Activated naive CD4-positive, alpha-beta T cell (primary cell): ENCODE measurements around the gene MIEF1.
"Not testable (repeated sequence)": the region's sequence is repeated elsewhere in the genome, so short reads cannot be mapped to it uniquely, and the experiment has no call there.

Experiments used
- DNase-seq, 4 experiments: peaks; one replicate each; lab custom pipeline; 2025; lab: John Stamatoyannopoulos, UW

MIEF1 gene

DNA sequence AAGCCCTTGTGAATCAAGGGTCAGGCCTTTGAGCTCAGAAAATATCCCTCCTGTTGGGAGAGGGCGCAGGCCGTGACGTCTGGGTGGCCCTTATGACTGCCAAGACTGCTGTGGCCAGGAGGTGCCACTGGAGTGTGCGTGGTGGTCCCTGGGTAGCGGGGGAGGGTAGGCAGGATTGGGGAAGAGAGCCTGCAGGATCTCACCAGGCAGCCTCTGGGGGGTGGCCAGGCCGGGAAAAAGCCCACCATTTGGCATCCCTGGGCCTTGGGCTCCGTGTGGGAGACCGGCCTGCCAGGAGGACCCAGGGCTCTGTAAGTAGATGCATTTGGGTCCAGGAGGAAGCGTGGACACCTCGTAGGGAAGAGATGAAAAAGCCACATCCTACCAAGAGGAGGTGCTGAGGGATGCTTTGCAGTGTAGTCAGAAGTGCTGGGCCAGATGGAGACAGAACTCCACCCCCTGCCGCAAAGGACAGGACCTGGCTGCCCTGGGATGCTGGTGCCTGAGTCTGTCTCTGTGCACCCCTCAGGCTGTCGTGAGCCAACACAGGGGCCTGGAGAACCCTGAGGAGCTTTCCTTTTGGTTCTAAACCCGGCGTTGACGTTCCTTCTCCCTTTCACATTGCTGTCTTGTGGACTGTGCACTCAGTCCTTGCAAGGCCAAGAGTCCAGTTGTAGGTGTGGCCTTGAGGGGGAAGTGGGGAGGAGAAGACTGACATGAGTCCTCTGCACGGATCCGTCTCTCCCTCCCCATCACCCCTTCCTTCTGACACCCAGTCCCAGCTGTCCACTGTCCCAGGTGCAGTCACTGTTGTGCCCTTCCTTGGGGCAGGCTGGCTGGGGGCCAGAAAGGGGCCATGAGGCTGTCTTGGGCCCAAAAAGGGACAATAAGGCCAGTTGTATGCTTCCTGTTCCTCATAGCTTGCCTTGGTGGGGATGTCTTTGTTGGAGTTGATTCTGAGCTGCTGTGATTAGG lies 12.7 kb upstream of the MIEF1 start:
- no peak for DNase-seq

DNA sequence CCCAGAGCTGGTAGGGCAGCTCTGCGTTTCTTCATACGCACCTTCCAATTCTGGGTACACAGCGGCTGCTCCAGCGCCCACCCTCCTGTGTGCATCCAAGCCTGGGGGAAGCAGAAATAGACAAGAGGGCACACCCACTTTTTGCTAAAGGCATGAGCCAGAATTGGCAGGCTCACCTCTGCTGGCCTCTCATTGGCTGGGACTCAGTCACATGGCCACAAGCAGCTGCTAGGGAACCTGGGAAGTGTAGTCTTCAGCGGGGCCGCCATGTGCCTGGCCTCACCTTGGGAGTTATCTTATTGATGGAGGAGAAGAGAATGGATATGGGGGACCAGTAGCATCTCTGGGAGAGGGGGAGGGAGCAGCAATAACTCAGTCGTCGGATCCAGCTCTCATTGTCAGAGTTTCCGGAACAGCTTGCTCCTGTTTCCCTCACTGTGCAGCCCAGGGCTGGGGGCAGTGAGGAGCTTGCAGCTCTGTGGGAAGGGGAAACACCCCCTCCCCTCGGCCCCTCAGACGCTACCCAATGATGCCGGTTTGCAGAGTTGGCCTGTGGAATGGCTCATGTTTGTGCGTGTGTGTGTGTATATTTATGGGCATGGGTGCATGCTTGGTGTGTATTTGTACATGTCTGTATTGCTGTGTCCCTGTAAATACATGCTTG lies 11.8 kb upstream of the MIEF1 start:
- peak in 3 of 4 experiments; percentile 31 to 62 (median 58) for DNase-seq

DNA sequence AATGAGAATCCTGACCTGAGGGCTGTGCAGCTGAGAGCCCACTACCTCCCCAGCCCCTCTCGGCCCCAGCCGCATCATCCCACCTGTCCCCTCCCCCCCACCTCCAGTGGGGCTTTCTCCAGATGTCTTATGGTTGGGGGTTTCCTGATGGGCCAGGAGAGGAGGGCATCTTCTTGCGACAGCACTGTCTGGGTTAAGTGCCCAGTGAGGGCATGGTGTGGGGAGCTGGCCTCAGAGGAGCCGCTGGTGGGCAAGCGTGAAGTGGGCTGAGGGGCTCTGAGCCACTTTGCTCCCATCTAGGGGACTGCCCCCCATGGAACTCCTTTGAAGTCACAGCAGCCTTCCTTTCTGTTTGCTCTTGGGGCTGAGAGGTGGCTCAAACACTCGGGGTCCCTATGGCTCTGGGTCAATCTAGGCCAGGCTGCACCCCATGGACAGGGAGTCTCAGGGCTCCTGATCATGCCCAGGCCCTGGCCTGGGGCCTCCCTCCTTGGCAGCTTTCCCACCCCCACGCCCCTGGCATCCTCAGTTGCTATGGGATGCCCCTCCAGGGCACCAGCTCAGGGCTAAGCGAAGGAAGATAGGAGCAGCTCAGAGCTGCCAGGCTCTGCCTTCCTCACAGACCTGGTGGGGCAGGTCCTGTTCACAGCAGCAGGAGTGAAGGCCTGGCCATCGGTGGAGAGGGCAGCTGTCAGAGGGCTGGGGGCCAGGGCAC lies 11.0 kb upstream of the MIEF1 start:
- no peak for DNase-seq

DNA sequence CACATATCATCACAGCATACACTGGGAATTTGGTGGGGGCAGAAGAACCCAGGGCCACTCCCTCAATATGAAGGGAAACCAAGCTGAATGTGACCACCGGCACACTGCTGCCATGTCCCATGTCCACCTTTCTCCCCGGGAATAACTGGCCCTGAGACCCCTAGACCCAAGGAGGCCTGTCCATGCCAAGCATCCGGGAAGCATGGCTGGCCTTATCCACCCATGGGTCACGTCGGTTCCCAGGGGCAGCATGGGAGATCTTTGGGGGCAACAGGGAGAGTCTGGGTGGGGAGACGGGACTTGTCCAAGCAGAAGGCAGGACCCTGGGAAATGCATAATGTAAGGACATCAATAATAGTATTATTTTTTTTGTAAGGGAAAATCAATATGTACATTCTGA lies 10.4 kb upstream of the MIEF1 start:
- DNase-seq: no peak

DNA sequence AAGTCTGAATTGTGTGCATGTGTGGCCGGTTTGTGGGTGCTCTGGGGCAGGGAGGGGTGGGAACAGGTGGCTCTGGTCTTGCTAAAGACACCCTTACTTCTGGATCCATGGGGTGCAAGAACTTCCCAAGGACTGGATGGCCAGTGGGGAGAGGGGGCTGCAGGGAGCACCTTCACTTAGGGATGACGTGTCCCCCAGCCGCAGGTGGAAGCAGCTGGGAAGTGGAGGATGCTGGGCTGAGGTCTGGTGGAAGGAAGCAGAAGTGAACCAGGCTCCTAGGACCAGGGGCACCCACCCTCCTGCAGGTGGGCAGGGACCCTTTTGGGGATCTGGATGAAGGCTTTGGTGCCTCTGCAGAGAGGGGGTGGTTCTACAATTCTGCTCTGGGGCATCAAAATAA lies 9.9 kb upstream of the MIEF1 start:
- DNase-seq: no peak

DNA sequence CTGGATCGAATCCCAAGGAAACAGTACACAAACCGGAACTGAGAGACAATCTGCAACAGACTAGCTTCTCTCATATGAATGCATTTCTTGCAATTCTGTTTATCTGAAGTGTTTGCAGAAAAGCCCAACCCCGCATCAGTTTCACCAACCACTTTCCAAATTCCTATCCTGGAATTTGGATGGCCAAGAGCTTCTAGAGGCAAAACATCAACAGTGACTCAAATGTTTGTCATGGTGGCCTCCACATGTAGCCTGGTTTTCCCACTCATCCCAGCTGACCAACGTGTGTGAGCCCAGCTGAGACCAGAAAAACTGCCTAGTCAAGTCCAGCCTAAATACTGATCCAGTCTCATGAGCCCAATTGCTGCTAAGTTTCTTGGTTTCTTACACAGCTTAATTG lies 8.3 kb upstream of the MIEF1 start:
- no peak for DNase-seq

DNA sequence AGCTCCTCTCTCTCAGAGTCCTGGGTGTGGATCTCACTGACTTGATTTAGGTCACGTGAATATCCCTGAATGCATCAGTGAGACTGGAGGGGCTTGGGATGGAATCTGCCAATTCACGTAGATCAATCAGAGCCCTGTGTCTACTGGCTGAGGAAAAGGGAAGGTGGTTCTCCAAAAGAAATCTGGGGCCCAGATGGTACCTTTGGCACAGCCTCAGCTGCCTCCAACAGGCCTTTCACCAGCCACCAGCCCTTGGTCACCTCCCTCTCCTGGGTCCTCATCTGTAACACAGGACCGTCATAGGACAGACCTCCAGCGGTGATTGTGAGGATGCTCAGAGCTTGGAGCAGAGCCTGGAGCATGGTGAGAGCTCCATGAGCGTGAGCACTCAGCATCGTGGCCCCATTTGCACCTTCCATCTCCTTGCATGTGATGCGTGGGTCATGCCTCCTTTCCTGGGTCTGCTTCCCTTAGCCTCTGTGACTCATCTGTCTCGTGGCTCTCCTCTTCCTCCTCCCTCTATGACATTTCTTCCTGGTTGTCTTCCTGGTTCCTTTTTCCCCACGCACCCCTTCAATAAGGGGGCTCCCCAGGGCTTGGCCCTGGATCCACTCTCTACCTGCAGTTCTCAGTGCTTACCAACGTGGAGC lies 7.5 kb upstream of the MIEF1 start:
- DNase-seq: no peak

DNA sequence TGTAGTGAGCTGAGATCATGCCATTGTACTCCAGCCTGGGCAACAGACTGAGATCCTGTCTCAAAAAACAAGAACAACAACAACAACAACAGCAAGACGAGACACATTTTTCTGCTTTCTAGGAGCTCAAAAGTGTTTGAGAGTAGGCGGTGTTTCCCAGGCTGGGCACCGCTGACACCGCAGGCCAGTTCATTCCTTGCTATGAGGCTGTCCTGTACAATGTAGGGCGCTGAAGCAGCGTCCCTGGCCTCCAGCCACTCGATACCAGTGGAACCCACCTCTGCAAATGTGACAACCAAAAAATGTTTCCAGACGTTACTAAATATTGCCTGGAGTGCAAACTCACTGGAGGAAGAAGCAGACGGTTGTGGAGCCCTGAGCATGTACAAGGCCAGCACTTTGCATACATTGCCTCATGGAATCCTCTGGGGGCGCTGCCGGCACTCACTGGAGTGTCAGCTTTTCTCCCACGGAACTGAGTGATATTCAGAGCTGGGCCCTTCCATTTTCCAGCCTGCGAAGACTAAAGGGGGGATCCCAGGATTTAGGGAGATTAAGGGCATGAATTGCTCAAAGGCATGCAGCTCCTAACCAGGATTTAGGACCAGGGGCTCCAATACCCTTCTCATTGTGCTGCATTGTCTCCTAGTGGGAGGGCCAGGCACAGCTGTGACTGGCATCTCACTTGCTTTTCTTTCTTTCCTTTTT lies 5.8 kb upstream of the MIEF1 start:
- peak in 3 of 4 experiments; percentile 16 to 42 (median 19) for DNase-seq

DNA sequence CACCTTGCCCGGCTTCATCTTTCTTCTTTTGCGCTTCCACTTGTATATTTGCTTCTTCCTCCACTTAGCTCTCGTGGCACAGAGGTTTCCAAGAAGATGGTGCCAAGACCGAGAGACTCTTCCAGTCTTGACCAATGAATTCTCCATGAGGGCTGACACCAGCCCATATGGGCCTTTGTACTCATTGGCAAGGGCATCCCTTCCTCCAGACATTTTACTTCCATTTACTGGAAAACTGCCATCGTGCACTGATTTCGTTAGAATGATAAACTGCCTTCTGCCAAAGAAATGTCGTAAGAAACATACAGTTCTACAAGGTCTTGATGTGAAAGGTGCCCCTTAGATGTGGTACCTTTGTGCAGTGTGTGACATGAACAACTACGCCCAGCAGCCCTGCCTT lies 4.7 kb upstream of the MIEF1 start:
- DNase-seq: no peak

DNA sequence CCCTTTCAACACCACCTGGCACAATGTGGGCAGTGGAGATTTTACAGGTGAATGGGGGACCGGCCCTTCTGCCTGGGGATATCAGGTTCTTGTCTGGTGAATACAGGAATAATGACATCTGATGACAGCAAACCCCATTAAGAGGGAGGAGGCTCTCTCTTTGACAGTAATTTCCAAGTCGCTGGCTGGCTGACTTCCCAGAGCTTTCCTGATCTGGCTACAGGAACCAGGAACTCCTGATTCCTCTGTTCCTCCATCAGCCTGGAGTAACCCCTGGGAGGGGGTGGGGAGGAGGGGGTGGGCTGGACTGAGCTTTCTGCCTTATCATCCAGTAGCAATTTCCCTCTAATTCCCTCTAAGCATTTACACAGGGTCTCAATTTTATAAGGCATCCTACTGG lies 3.7 kb upstream of the MIEF1 start:
- DNase-seq: no peak

DNA sequence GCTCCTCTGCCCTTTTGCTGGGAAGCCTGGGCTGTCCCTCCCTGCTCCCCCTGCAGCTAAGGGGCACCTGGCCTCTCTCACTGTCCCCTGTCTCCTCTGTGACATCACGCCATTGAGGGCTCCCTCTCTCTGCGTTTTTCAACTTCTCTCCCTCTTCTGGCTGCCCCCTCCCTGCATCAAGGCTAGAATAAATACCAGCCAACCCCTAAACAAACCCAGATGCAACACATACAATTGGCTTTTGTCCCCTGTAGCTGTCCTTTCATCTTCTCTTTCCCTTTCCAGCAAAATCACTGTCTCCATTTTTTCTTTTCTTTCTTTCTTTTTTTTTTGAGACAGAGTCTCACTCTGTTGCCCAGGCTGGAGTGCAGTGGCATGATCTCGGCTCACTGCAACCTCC lies 3.3 kb upstream of the MIEF1 start:
- no peak for DNase-seq

DNA sequence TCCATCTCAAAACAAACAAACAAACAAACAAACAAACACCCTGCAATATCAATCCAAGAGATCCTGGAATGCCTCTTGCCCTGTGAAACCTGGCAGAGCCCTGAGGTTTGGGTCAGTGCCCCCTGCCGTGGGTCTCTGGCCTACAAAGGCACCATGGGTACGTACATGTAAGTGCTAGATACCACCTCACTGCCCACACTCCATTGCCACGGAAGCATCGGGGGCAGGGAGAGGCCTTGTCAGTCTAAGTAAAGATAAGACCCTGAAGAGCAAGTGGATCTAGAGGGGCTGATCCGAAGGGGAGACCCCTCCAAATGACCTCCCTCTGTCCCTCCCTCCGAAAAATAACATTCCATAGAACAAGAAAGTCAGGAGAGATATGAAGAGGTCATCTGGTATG lies 2.0 kb upstream of the MIEF1 start:
- no peak for DNase-seq

DNA sequence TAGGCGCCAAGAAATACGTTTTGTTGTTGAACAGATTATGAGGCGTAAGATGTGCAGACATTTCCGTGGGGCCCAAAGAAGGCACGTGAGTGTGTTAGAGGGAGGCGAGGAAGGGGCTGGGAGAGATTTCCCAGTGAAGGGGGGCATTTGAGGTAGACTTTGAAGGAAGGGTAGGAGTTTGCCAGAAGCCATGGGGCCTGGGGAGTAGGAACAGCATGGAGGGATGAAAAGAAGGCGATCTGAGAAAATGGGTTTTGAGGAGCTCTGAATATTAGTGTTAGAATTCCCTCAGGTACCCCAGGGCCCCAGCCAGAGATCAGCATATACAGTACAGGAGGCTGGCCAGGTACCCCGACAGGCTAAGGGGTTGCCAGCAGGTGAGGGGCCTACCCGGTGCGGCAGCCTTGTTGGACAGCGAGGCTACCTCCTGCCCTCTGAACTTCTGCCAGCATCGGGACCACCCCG lies 414 bp upstream of the MIEF1 start:
- no peak for DNase-seq

DNA sequence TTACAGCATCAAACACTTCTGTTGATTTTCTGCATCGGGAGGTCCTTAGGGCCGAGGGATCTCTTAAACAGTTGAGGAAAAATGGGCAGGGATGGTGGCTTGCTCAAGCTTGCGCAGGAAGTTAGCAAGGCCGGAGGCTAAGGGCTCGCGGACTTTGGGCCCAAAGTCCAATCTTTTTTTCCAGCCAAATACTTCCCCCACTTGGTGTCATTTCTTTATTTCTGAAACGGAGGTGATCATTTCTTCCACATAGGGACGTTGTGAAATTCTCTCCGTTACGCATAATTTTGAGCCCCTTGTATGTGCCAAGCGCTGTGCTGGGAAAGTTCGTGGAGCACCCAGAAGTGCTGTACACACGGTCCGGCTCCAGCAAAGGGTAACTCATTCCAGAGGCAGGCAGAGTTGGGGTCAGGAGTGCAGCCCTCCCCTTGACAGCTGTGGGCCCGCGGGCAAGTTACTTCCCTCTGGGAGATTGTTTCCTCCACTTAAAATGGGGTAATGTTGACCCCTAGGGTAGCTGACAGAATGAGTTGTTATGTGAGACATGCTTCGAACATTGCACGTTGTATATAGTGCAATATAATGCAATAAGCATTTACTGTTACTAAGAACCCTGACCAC lies 809 bp downstream of the MIEF1 start:
- DNase-seq: no peak

DNA sequence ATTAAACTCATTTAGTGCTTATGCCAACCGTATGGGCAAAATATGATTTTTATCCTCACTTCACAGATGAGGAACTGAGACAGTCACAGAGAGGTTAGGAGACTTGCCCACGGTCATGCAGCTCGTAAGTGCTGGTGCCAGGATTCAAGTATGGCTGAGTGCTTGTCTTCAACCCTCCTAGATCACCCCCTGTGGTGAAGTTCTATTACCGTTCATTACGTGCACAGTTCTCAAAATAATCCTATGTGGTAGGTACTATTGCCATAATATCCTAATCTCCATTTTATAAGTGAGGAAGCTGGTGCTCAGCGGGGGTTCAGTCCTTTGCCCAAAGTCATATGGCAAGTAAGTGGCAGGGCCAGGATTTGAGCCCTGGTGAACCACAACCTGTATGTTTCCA lies 1.5 kb downstream of the MIEF1 start:
- DNase-seq: no peak

DNA sequence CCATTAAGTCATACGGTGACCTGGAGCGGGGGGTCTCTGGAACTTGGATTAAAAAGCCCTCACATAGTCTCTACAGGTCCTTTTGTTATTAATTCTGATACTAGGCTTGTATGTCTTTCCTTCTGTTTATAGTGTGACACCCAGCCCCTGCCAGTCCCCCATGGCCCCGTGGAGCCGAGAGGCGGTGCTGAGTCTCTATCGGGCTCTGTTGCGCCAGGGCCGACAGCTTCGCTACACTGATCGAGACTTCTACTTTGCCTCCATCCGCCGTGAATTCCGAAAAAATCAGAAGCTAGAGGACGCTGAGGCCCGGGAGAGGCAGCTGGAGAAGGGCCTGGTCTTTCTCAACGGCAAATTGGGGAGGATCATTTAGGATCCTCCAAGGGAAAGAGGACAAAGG lies 2.0 kb downstream of the MIEF1 start:
- no peak for DNase-seq

DNA sequence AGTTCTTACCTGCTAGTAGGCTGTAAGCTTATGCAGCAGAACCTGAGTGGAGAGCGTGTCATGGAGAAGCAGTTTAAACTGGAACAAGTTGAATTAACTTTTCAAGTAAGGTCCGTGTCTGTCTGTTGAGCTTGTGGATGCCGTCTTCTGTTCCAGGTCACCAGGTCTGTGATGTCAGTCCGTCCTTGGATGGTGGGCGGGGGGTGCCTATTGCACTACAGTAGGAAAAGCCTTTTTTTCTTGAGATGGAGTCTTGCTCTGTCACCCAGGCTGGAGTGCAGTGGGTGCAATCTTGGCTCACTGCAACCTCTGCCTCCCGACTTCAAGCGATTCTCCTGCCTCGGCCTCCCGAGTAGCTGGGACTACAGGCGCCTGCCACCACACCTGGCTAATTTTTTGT lies 4.9 kb downstream of the MIEF1 start:
- DNase-seq: not testable (repeated sequence)

DNA sequence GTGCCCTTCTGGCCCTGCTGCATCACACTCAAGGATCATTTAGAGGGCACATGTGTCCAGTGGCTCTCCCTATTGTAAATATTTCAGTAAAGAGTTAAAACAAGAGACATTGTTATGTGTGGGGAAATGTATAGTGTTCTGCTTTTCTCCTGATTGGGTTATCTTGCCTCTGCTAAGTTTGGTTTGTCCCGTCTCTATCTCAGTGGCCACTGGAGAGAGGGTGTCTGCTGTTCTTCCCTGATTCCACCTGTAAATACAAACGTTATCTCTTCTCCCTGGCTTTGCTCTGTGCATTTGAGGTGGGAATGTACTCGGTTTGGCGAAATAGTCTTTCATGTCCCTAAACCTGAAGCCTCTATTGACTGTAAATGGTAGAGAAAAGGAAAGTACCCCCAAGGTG lies 6.3 kb downstream of the MIEF1 start:
- DNase-seq: no peak

DNA sequence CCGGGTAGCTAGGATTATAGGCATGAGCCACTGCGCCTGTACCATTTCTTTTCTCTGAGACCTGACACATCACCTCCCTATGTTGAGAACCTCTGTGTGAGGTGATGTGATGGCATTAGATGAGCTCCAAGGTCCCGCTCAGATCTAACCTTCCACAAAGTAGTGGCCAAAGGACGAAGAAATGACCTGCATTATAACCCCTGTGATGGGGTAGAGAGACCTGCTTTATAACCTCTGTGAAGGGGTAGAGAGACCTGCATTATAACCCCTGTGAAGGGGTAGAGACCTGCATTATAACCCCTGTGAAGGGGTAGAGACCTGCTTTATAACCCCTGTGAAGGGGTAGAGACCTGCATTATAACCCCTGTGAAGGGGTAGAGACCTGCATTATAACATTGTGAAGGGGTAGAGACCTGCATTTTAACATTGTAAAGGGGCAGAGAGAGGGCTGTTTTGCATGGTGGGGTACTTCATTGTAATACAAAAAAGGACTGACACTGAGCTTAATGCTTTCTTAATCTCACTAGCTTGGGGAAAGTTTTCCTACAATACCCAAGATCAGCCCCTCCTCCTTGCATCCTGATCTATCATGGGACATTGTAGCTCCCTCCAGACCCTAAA lies 8.5 kb downstream of the MIEF1 start:
- DNase-seq: no peak

DNA sequence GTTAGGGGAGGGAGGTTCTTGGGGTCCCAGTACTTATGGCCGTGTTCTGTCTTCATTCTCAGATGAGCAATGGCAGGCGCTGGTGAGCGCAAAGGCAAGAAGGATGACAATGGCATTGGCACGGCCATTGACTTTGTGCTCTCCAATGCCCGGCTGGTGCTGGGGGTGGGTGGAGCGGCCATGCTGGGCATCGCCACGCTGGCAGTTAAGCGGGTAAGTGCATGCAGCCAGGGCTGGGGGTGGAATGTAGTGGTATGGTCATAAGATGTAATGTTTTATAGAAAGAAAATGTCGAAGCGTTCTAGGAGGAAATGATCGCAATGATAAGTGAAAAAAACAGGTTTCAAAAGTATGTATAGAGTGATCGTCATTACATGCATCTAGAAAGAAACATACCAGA lies 9.1 kb downstream of the MIEF1 start:
- DNase-seq: no peak

DNA sequence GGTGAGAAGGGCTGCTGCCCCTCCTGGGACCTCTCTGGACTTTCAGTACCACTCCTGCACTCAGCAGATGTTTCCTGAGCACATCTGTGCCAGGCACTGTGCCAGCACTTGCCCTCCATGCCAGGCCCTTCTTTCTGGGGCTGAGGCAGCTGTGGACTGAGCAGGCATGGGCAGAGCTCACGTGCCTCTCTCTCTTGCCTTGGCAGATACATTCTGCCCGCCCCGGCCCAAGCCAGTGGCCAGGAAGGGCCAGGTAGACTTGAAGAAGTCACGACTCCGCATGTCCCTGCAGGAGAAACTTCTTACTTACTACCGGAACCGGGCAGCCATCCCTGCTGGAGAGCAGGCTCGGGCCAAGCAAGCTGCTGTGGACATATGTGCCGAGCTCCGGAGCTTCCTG lies 9.9 kb downstream of the MIEF1 start:
- DNase-seq: no peak
